Muscle of arm (tissue), 12 donors: ENCODE results near the gene SH2D7. TPM values are rescaled to one million over a fixed set of nuclear protein-coding genes. Genes with fewer than 3 reads are reported as not detected.

Experiments used
- DNase-seq: peaks from one replicate; pipeline ENCODE4 v3.0.0-alpha.2; 2013
- polyA plus RNA-seq, 12 donors: library from polyadenylated mRNA; unstranded; fragments of 120-200 nt; gene quantifications; one replicate each; pipeline ENCODE4 v1.2.1, GENCODE V29; 2013; ENCODE audit not compliant: insufficient read length in 12 of 12

The SH2D7 gene
- polyA plus RNA-seq, 12 donors: 0.04 to 0.27 (median 0.15) TPM; not detected in 3

GRCh38 chr15:78060232-78060631 is 32.1 kb upstream of the SH2D7 start:
- no peak for DNase-seq

GRCh38 chr15:78061963-78062427 is 30.4 kb upstream of the SH2D7 start:
- no peak for DNase-seq

- DNase-seq: no peak
These were observed 29.1 kb upstream of the SH2D7 start for GRCh38 chr15:78063217-78063616.

- no peak for DNase-seq
These were observed 28.4 kb upstream of the SH2D7 start for GRCh38 chr15:78063970-78064385.

GRCh38 chr15:78064544-78064943 is 27.8 kb upstream of the SH2D7 start:
- peak; percentile 85 for DNase-seq

- no peak for DNase-seq
These were observed 27.0 kb upstream of the SH2D7 start for GRCh38 chr15:78065284-78065872.

- no peak for DNase-seq
These were observed 26.1 kb upstream of the SH2D7 start for GRCh38 chr15:78065973-78066946.

- peak; percentile 61 for DNase-seq
These were observed 24.8 kb upstream of the SH2D7 start for GRCh38 chr15:78067328-78068228.

- no peak for DNase-seq
These were observed 23.3 kb upstream of the SH2D7 start for GRCh38 chr15:78069052-78069414.

GRCh38 chr15:78069462-78070029 is 22.8 kb upstream of the SH2D7 start:
- no peak for DNase-seq

- no peak for DNase-seq
These were observed 22.2 kb upstream of the SH2D7 start for GRCh38 chr15:78070049-78070700.

GRCh38 chr15:78071383-78071782 is 21.0 kb upstream of the SH2D7 start:
- DNase-seq: no peak

GRCh38 chr15:78072080-78072892 is 20.1 kb upstream of the SH2D7 start:
- DNase-seq: no peak

GRCh38 chr15:78073046-78073787 is 19.1 kb upstream of the SH2D7 start:
- no peak for DNase-seq

GRCh38 chr15:78075490-78076230 is 16.7 kb upstream of the SH2D7 start:
- DNase-seq: peak; percentile 78

- no peak for DNase-seq
These were observed 15.9 kb upstream of the SH2D7 start for GRCh38 chr15:78076231-78077052.

- DNase-seq: no peak
These were observed 15.1 kb upstream of the SH2D7 start, which contains the start of gene TBC1D2B for GRCh38 chr15:78077053-78077870. Gene TBC1D2B, minus strand, starts transcription at chr15:78077711. Its CDS starts 59 bp downstream, at chr15:78077652.
